ENCODE results near the gene TMPRSS2. TPM values are rescaled to one million over a fixed set of nuclear protein-coding genes. Genes with fewer than 3 reads are reported as not detected.

TMPRSS2 gene
- total and polyA plus RNA-seq, 7 donors, result 0.33 to 434 (median 34.4) TPM; not detected in 1

DNA sequence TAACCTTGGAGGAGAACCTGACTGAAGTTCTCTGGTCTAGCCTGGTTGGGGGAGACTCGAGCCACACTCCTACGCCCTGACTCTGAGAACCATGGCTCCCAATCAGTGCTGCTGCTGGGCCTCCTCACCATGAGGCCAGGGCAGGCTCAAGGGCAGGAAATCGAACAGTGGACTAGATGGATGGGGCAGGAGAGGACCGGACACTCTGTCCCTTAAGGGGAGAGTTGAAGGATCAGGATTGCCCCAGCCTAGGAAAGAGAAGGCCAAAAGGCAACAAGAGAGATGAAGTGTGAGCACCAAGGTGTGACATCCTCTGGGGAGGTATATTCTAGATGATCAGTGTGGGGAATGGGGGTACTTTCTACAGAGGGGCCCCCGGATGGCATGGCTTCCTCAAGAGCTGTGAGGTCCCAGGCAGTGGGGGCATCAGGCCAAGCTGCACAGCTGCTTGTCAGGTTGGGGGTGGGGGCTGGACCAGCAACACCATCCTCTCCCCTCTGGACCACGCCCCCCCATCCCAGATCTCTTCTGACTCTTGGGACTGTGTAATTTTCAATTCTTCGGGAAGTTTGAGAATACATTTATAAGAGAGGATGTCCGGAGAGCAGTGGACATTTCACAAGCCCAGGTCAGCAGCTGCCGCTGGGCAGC lies 47.9 kb downstream of the TMPRSS2 start:
- Histone ChIP-seq H3K27ac (no peak overlapping the region), H3K9me3 (no peaks in the 10 kb centered on the region), H3K36me3 (peaks cover 0 to 40% (median 0%) of the 10 kb centered on the region in 4 donors), H3K4me3 (no peak overlapping the region), H3K27me3 (no peaks in the 10 kb centered on the region), H3K4me1 (peaks cover 0 to 4% (median 0%) of the 10 kb centered on the region in 4 donors)
- no peak for TF ChIP-seq POLR2AphosphoS5 (IDR thresholded peaks at IDR 0.05)
- TF ChIP-seq, protein P1, sequence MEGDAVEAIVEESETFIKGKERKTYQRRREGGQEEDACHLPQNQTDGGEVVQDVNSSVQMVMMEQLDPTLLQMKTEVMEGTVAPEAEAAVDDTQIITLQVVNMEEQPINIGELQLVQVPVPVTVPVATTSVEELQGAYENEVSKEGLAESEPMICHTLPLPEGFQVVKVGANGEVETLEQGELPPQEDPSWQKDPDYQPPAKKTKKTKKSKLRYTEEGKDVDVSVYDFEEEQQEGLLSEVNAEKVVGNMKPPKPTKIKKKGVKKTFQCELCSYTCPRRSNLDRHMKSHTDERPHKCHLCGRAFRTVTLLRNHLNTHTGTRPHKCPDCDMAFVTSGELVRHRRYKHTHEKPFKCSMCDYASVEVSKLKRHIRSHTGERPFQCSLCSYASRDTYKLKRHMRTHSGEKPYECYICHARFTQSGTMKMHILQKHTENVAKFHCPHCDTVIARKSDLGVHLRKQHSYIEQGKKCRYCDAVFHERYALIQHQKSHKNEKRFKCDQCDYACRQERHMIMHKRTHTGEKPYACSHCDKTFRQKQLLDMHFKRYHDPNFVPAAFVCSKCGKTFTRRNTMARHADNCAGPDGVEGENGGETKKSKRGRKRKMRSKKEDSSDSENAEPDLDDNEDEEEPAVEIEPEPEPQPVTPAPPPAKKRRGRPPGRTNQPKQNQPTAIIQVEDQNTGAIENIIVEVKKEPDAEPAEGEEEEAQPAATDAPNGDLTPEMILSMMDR (IDR thresholded peaks at IDR 0.05), result no peak
- no peak for TF ChIP-seq POLR2A (IDR thresholded peaks at IDR 0.05)
- TF ChIP-seq EP300 (IDR thresholded peaks at IDR 0.05), result no peak
- WGBS, 2 donors, result 84 to 89% methylated on average over 9 of the region's 9 CpGs
- intact Hi-C loops (cut with DNase I), result loop anchor here (1.0 to 5.0 kb wide), 3 partner anchors 177 to 338 kb away; no protein-coding TSS in a partner anchor
- no peak for DNase-seq

GRCh38 chr21:41458559-41458958 lies 49.4 kb downstream of the TMPRSS2 start:
- intact Hi-C loops (cut with DNase I), result no loop called here
- peaks cover 0 to 4% (median 0%) of the 10 kb centered on the region in 4 donors for H3K4me1 ChIP-seq
- H3K9me3 ChIP-seq, result no peaks in the 10 kb centered on the region
- DNase-seq, result no peak
- TF ChIP-seq POLR2A (IDR thresholded peaks at IDR 0.05) (no peak), EP300 (IDR thresholded peaks at IDR 0.05) (no peak), POLR2AphosphoS5 (IDR thresholded peaks at IDR 0.05) (no peak)
- TF ChIP-seq, protein P1 (IDR thresholded peaks at IDR 0.05), result no peak
- no peak overlapping the region for H3K4me3 ChIP-seq
- WGBS, 2 donors, result 94 to 95% methylated on average over 22 of the region's 22 CpGs
- no peak overlapping the region for H3K27ac ChIP-seq
- no peaks in the 10 kb centered on the region for H3K27me3 ChIP-seq
- peaks cover 0 to 51% (median 0%) of the 10 kb centered on the region in 4 donors for H3K36me3 ChIP-seq

GRCh38 chr21:41458121-41458520 lies 49.8 kb downstream of the TMPRSS2 start:
- H3K4me3 ChIP-seq, result no peak overlapping the region
- TF ChIP-seq POLR2AphosphoS5 (IDR thresholded peaks at IDR 0.05) (no peak), POLR2A (IDR thresholded peaks at IDR 0.05) (no peak), EP300 (IDR thresholded peaks at IDR 0.05) (no peak)
- TF ChIP-seq, protein P1 (IDR thresholded peaks at IDR 0.05), result no peak
- H3K27ac ChIP-seq, result no peak overlapping the region
- no peaks in the 10 kb centered on the region for H3K9me3 ChIP-seq
- H3K36me3 ChIP-seq, result peaks cover 0 to 54% (median 0%) of the 10 kb centered on the region in 4 donors
- intact Hi-C loops (cut with DNase I), result no loop called here
- peaks cover 0 to 4% (median 0%) of the 10 kb centered on the region in 4 donors for H3K4me1 ChIP-seq
- DNase-seq, result no peak
- H3K27me3 ChIP-seq, result no peaks in the 10 kb centered on the region
- 92 to 95% methylated on average over 6 of the region's 6 CpGs for WGBS, 2 donors

DNA sequence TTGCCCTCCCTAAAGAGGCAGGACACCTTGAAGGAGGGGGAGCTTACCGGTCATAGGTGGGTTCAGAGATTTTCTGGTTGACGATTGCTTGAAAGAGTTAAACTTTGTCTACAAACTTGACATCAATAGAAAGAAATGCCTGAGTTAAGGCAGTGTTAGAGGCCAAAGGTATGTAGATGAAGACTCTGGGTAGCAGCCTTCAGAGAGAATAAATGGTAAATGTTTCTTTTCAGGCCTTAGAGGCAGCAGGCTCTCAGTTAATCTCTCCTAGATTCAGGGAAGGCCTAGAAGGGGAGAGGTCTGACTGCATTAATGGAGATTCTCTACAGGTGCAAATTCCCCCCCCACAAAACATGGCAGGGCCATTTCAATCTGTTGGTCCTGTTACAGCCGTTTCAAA lies 54.2 kb downstream of the TMPRSS2 start:
- 64 to 73% methylated on average over 3 of the region's 3 CpGs for whole genome bisulfite sequencing, 2 donors
- peaks cover 0 to 82% (median 0%) of the 10 kb centered on the region in 4 donors for H3K36me3 ChIP-seq
- H3K9me3 ChIP-seq, result no peaks in the 10 kb centered on the region
- DNase-seq, result no peak
- H3K27ac ChIP-seq, result no peak overlapping the region
- intact Hi-C loops (cut with DNase I), result no loop called here
- H3K4me3 ChIP-seq, result no peak overlapping the region
- H3K27me3 ChIP-seq, result no peaks in the 10 kb centered on the region
- TF ChIP-seq, protein P1 (IDR thresholded peaks at IDR 0.05), result no peak
- TF ChIP-seq EP300 (IDR thresholded peaks at IDR 0.05) (no peak), POLR2AphosphoS5 (IDR thresholded peaks at IDR 0.05) (no peak)
- no peaks in the 10 kb centered on the region for H3K4me1 ChIP-seq

Measured in sigmoid colon (tissue), 7 donors.